Omental fat pad (tissue), 4 donors: ENCODE measurements around the gene ARHGAP28. TPM values are rescaled to one million over a fixed set of nuclear protein-coding genes. Genes with fewer than 3 reads are reported as not detected.

Experiments used
- ATAC-seq: fragments of 150-250 bp; one replicate; pipeline ENCODE4 v1.9.1; 2016; ENCODE audit warnings: mild to moderate bottlenecking, moderate library complexity; ENCODE audit not compliant: low FRiP score
- DNase-seq: peaks from one replicate; pipeline ENCODE4 v3.0.0-alpha.2; 2019; ENCODE audit warnings: low spot score
- CTCF ChIP-seq, 3 donors: fragments of 450-650 bp; IDR thresholded peaks; one replicate each; pipeline ENCODE4 v1.5.1; 2016 to 2017; ENCODE audit warnings: antibody characterized with exemption in 3 of 3, mild to moderate bottlenecking in 3 of 3, moderate library complexity in 2 of 3
- total RNA-seq, 4 donors: library from RNA; depleted of rRNA; stranded (reverse); fragments of >200 nt; gene quantifications; one replicate each; pipeline ENCODE4 v1.1.0, GENCODE V29; 2016

The ARHGAP28 gene
- total RNA-seq, 4 donors from 2014 or later, result 4.7 to 23.7 (median 10.4) TPM

- ATAC-seq, result no peak
- DNase-seq, result no peak
- no peak for TF ChIP-seq CTCF (IDR thresholded peaks at IDR 0.05)
Measured at GRCh38 chr18:6940451-6940850, 210.9 kb downstream of the ARHGAP28 start.

- no peak for TF ChIP-seq CTCF (IDR thresholded peaks at IDR 0.05)
- no peak for ATAC-seq
- no peak for DNase-seq
Measured at GRCh38 chr18:6941996-6942395, 212.5 kb downstream of the ARHGAP28 start.

- ATAC-seq (no peak), DNase-seq (no peak)
- TF ChIP-seq CTCF (IDR thresholded peaks at IDR 0.05), result no peak
Measured at GRCh38 chr18:6942742-6943141, 213.2 kb downstream of the ARHGAP28 start.

GRCh38 chr18:6943143-6943542, 213.6 kb downstream of the ARHGAP28 start:
- DNase-seq (no peak), ATAC-seq (no peak)
- no peak for TF ChIP-seq CTCF (IDR thresholded peaks at IDR 0.05)

GRCh38 chr18:6947338-6948030, 218.0 kb downstream of the ARHGAP28 start:
- ATAC-seq (no peak), DNase-seq (no peak)
- TF ChIP-seq CTCF (IDR thresholded peaks at IDR 0.05), result no peak

- DNase-seq (no peak), ATAC-seq (no peak)
- no peak for TF ChIP-seq CTCF (IDR thresholded peaks at IDR 0.05)
Measured at GRCh38 chr18:6948281-6949055, 219.0 kb downstream of the ARHGAP28 start.
